ENCODE data around the gene TCEA2.
"Not testable (repeated sequence)": the region's sequence is repeated elsewhere in the genome, so short reads cannot be mapped to it uniquely, and the experiment has no call there.

DNA sequence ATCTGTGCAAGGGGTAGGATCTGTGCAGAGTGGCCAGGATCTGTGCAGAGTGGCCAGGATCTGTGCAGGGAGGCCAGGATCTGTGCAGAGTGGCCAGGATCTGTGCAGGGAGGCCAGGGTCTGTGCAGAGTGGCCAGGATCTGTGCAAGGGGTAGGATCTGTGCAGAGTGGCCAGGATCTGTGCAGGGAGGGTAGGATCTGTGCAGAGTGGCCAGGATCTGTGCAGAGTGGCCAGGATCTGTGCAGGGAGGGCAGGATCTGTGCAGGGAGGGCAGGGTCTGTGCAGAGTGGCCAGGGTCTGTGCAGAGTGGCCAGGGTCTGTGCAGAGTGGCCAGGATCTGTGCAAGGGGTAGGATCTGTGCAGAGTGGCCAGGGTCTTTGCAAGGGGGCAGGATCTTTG is 25.6 kb downstream of the TCEA2 start:
- TF ChIP-seq, protein P1, sequence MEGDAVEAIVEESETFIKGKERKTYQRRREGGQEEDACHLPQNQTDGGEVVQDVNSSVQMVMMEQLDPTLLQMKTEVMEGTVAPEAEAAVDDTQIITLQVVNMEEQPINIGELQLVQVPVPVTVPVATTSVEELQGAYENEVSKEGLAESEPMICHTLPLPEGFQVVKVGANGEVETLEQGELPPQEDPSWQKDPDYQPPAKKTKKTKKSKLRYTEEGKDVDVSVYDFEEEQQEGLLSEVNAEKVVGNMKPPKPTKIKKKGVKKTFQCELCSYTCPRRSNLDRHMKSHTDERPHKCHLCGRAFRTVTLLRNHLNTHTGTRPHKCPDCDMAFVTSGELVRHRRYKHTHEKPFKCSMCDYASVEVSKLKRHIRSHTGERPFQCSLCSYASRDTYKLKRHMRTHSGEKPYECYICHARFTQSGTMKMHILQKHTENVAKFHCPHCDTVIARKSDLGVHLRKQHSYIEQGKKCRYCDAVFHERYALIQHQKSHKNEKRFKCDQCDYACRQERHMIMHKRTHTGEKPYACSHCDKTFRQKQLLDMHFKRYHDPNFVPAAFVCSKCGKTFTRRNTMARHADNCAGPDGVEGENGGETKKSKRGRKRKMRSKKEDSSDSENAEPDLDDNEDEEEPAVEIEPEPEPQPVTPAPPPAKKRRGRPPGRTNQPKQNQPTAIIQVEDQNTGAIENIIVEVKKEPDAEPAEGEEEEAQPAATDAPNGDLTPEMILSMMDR (IDR thresholded peaks at IDR 0.05): not testable (repeated sequence)
- TF ChIP-seq POLR2A (IDR thresholded peaks at IDR 0.05); POLR2AphosphoS5 (IDR thresholded peaks at IDR 0.05; ENCODE audit: insufficient read depth in 1 of 2, low read depth in 1 of 2): not testable (repeated sequence)
